GM23248 (cell line): Measurements from ENCODE around the gene FARP2. TPM values are rescaled to one million over a fixed set of nuclear protein-coding genes. Genes with fewer than 3 reads are reported as not detected.
"Not testable (repeated sequence)": the region's sequence is repeated elsewhere in the genome, so short reads cannot be mapped to it uniquely, and the experiment has no call there.

Experiments
- DNase-seq: peaks from one replicate; pipeline ENCODE4 v3.0.0-alpha.2; 2015
- H2AFZ ChIP-seq: fragments of 200-600 bp; sonication (generic); 2 replicates; pipeline ENCODE4 v1.6.1; 2016; ENCODE audit warnings: antibody characterized with exemption
- H3F3A ChIP-seq: fragments of 200-600 bp; sonication (generic); 2 replicates; pipeline ENCODE4 v1.6.1; 2016; ENCODE audit warnings: mild to moderate bottlenecking, antibody characterized with exemption, mixed run types; ENCODE audit not compliant: insufficient read depth
- H3K27ac ChIP-seq: fragments of 200-600 bp; sonication (generic); 2 replicates; pipeline ENCODE4 v1.5.1; 2016; ENCODE audit warnings: mild to moderate bottlenecking
- H3K27me3 ChIP-seq: fragments of 200-600 bp; sonication (generic); replicated peaks from 2 replicates; pipeline ENCODE4 v1.6.1; 2016; ENCODE audit warnings: mild to moderate bottlenecking; ENCODE audit not compliant: insufficient read depth
- H3K36me3 ChIP-seq: fragments of 200-600 bp; sonication (generic); 2 replicates; pipeline ENCODE4 v1.6.1; 2016; ENCODE audit warnings: low read depth, mild to moderate bottlenecking
- H3K4me1 ChIP-seq: fragments of 200-600 bp; sonication (generic); 2 replicates; pipeline ENCODE4 v1.6.1; 2016; ENCODE audit warnings: mild to moderate bottlenecking; ENCODE audit not compliant: insufficient read depth
- H3K4me2 ChIP-seq: fragments of 200-600 bp; sonication (generic); one replicate; pipeline ENCODE4 v1.6.1; 2016; ENCODE audit warnings: mild to moderate bottlenecking; ENCODE audit not compliant: unreplicated experiment
- H3K4me3 ChIP-seq: fragments of 200-600 bp; sonication (generic); 2 replicates; pipeline ENCODE4 v1.5.1; 2016; ENCODE audit warnings: mild to moderate bottlenecking
- H3K79me2 ChIP-seq: fragments of 200-600 bp; sonication (generic); 2 replicates; pipeline ENCODE4 v1.6.1; 2016; ENCODE audit warnings: mild to moderate bottlenecking; ENCODE audit not compliant: insufficient read depth
- H3K9ac ChIP-seq: fragments of 200-600 bp; sonication (generic); 2 replicates; pipeline ENCODE4 v1.6.1; 2016; ENCODE audit warnings: mild to moderate bottlenecking
- H3K9me2 ChIP-seq: fragments of 200-600 bp; sonication (generic); 2 replicates; pipeline ENCODE4 v1.6.1; 2016; ENCODE audit warnings: mixed run types, mild to moderate bottlenecking, moderate library complexity; ENCODE audit not compliant: insufficient read depth
- H3K9me3 ChIP-seq: fragments of 200-600 bp; sonication (generic); one replicate; pipeline ENCODE4 v1.6.1; 2017; ENCODE audit warnings: low read depth
- H4K20me1 ChIP-seq: fragments of 200-600 bp; sonication (generic); 2 replicates; pipeline ENCODE4 v1.6.0; 2016; ENCODE audit not compliant: insufficient read depth
- EZH2 ChIP-seq: fragments of 200-600 bp; sonication (generic); IDR thresholded peaks from 2 replicates; pipeline ENCODE4 v1.6.1; 2018; ENCODE audit warnings: antibody characterized with exemption, mild to moderate bottlenecking; ENCODE audit not compliant: insufficient read depth, poor library complexity, severe bottlenecking
- EZH2phosphoT487 ChIP-seq: fragments of 200-600 bp; sonication (generic); IDR thresholded peaks from 2 replicates; pipeline ENCODE4 v1.6.1; 2018; ENCODE audit warnings: antibody characterized with exemption, moderate library complexity, mild to moderate bottlenecking, low read depth; ENCODE audit not compliant: insufficient read depth
- WGBS, 2 experiments: methylation state at CpG; one replicate each; pipeline ENCODE4 v1.1.6; 2015 to 2017; ENCODE audit warnings: low lambda C conversion rate in 2 of 2, low coverage in 1 of 2; ENCODE audit errors: missing lambda C conversion rate in 2 of 2; 5-methylcytosine and 5-hydroxymethylcytosine counted together
- in situ Hi-C: fragments of 300-500 bp; cut with MboI; formaldehyde crosslinking; loops from 2 replicates; pipeline ENCODE4 v1.15.0; 2020
- polyA plus RNA-seq: library from polyadenylated mRNA; unstranded; fragments of >200 nt; fragmentation: Nextera tagmentation; extraction: Ambion mirVana; gene quantifications from 2 replicates; pipeline ENCODE4 v1.2.1, GENCODE V29; 2016
- total RNA-seq: library from RNA; depleted of rRNA; stranded (reverse); fragments of >200 nt; shearing (Covaris generic); gene quantifications from 2 replicates; pipeline ENCODE4 v1.2.3, GENCODE V29; 2014

Gene FARP2
- total and polyA plus RNA-seq, 2 experiments from 2014 or later: 30.9 to 39.0 TPM

DNA sequence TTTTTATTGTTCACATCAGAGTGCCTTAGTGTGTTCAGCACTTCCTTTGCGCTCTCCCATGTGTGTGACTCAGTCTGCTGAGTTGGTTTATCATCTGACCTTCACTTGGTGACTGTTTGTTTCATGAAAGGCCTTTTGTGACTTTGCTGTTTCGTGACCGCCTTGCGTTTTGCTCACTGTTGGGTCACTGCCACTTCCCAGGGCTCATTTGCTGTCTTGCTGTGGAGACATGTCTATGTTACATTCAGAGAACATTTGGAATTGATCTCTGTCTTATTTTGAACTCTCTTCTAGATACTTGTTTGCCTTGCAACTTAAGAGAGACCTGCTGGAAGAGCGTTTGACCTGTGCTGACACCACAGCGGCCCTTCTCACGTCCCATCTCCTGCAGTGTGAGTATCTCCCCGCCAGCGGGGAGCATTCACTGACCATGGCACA lies 54.7 kb downstream of the FARP2 start:
- Histone ChIP-seq H3K79me2 (no peaks in the 10 kb centered on the region), H4K20me1 (no peaks in the 10 kb centered on the region), H3K36me3 (peaks cover 40% of the 10 kb centered on the region), H3K4me1 (no peaks in the 10 kb centered on the region), H3F3A (0 out of 2 replicates have a peak, but pooled peaks cover 4% of the 10 kb centered on the region), H3K27ac (no peak overlapping the region), H3K9ac (no peak overlapping the region), H2AFZ (no peak overlapping the region), H3K27me3 (no peaks in the 10 kb centered on the region), H3K9me2 (no peaks in the 10 kb centered on the region), H3K9me3 (no peaks in the 10 kb centered on the region), H3K4me3 (no peak overlapping the region), H3K4me2 (no peak overlapping the region)
- in situ Hi-C loops: no loop called here
- WGBS, 2 experiments: 96% methylated on average over 9 of the region's 9 CpGs
- TF ChIP-seq EZH2 (no peak), EZH2phosphoT487 (no peak)
- DNase-seq: peak; percentile 13

DNA sequence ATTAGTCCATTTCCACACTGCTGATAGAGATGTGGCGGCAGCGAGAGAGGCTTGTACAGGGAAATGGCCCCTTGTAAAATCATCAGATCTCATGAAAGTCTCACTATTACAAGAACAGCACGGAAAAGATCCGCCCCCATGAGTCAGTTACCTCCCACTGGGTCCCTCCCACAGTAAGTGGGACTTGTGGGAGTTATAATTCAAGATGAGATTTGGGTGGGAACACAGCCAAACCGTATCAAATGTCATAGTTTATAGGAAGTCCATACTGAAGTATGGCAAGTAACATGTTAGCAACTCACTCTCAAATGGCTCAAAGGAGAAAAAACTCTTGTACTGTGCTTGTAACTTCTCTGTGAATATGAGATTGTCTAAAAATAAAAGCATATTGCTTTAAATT lies 56.1 kb downstream of the FARP2 start:
- Histone ChIP-seq H3F3A (0 out of 2 replicates have a peak, but pooled peaks cover 4% of the 10 kb centered on the region), H3K9ac (no peak overlapping the region), H3K27me3 (no peaks in the 10 kb centered on the region), H3K27ac (no peak overlapping the region), H3K4me3 (no peak overlapping the region), H3K4me2 (no peak overlapping the region), H3K9me2 (no peaks in the 10 kb centered on the region), H3K4me1 (no peaks in the 10 kb centered on the region), H2AFZ (no peak overlapping the region), H4K20me1 (no peaks in the 10 kb centered on the region), H3K79me2 (no peaks in the 10 kb centered on the region), H3K36me3 (peaks cover 40% of the 10 kb centered on the region), H3K9me3 (no peaks in the 10 kb centered on the region)
- WGBS, 2 experiments: 78 to 83% methylated on average over 5 of the region's 5 CpGs
- peak; percentile 17 for DNase-seq
- in situ Hi-C loops: no loop called here
- TF ChIP-seq EZH2 (no peak), EZH2phosphoT487 (no peak)

DNA sequence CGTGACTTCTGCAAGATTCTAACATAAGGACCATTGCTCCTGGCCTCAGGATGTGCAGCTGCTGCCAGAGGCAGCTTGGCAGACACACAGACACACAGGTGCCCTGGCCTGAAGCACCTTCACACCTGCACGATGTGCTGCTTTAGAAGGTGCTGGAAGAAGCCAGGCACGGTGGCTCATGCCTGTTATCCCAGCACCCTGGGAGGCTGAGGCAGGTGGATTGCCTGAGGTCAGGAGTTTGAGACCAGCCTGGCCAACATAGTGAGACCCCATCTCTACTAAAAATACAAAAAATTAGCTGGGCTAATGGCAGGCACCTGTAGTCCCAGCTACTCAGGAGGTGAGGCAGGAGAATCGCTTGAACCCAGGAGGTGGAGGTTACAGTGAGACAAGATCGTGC lies 57.4 kb downstream of the FARP2 start:
- H4K20me1 ChIP-seq, H3K4me2 ChIP-seq, H3F3A ChIP-seq, H3K4me3 ChIP-seq, H3K79me2 ChIP-seq, H3K9ac ChIP-seq, H3K27ac ChIP-seq, H3K9me2 ChIP-seq, H3K27me3 ChIP-seq, H2AFZ ChIP-seq, in situ Hi-C loops, H3K9me3 ChIP-seq, H3K4me1 ChIP-seq, DNase-seq: not testable (repeated sequence)
- 90 to 92% methylated on average over 5 of the region's 5 CpGs for WGBS, 2 experiments
- H3K36me3 ChIP-seq: peaks cover 33% of the 10 kb centered on the region

DNA sequence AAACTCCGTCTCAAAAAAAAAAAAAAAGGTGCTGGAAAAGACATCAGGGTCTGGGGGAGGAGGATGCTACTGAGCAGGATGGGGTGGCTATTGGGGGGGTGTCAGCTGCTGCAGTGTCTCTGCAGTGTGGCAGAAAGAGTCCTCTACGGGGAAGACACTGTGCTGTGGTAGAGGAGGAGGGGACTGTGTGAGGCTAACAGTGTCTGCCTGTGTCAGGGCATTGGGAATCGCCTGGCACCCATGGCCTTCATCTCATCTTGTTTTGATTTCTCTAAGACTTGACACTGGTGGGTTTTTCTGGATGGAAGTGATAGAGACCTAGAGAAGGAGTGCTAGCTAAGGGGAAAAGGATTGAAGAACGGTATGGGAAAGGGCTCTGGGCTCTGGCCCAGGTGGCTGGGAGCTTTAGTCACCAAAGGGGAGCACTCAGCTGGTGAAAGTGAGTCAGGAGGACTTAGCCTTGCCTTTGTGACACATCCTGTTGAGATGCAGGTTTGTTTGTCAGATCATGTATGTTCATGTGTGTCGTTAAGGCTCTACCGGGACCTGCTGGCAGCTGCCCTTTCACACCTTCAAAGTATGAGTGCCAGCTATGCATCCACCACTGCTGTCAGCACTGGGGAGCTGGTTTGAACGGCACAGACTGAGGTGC lies 58.0 kb downstream of the FARP2 start:
- DNase-seq: peak; percentile 34
- Histone ChIP-seq H3K4me1 (no peaks in the 10 kb centered on the region), H3K9me2 (no peaks in the 10 kb centered on the region), H3F3A (0 out of 2 replicates have a peak, but pooled peaks cover 4% of the 10 kb centered on the region), H3K4me2 (no peak overlapping the region), H3K36me3 (peaks cover 33% of the 10 kb centered on the region), H3K4me3 (no peak overlapping the region), H3K79me2 (no peaks in the 10 kb centered on the region), H3K9me3 (no peaks in the 10 kb centered on the region), H2AFZ (no peak overlapping the region), H4K20me1 (no peaks in the 10 kb centered on the region), H3K27ac (no peak overlapping the region), H3K27me3 (no peaks in the 10 kb centered on the region), H3K9ac (no peak overlapping the region)
- TF ChIP-seq EZH2 (no peak), EZH2phosphoT487 (no peak)
- in situ Hi-C loops: no loop called here
- WGBS, 2 experiments: 82 to 83% methylated on average over 7 of the region's 7 CpGs

DNA sequence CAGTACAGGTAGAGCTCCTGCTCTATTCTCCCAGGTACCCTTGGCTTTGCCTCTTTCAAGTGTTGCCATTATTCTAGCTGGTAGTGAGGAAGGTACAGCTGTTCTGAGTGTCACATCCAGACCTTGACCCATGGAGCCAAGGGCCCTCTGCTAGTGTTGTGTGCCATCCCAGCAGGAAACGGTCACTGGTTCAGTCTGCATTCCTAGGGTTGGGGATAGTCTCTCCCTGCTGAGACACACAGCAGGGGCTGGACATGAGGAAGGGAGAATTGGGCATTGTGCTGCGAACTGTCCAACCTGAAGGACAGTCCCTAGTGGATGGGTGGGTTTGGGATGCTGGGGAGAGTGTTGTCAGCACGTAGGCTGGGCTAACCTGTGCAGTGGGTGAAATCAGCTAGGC lies 59.1 kb downstream of the FARP2 start:
- no peak overlapping the region for H3K9ac ChIP-seq
- no peaks in the 10 kb centered on the region for H3K27me3 ChIP-seq
- H3K36me3 ChIP-seq: peaks cover 25% of the 10 kb centered on the region
- no peak for DNase-seq
- no peak overlapping the region for H3K4me2 ChIP-seq
- H3K9me3 ChIP-seq: no peaks in the 10 kb centered on the region
- TF ChIP-seq EZH2: no peak
- TF ChIP-seq EZH2phosphoT487: no peak
- no peaks in the 10 kb centered on the region for H3K4me1 ChIP-seq
- in situ Hi-C loops: no loop called here
- no peak overlapping the region for H2AFZ ChIP-seq
- H3K9me2 ChIP-seq: no peaks in the 10 kb centered on the region
- no peaks in the 10 kb centered on the region for H3F3A ChIP-seq
- no peaks in the 10 kb centered on the region for H4K20me1 ChIP-seq
- H3K79me2 ChIP-seq: no peaks in the 10 kb centered on the region
- 100% methylated on average over 3 of the region's 3 CpGs for WGBS, 2 experiments
- H3K4me3 ChIP-seq: no peak overlapping the region
- H3K27ac ChIP-seq: no peak overlapping the region
